Gastroesophageal sphincter (tissue), 3 donors: ENCODE measurements around the gene HTRA3.

Experiments used
- EP300 ChIP-seq: sonication (generic); formaldehyde crosslinking; IDR thresholded peaks from one replicate; pipeline ENCODE4 v1.6.1; 2017; ENCODE audit warnings: antibody characterized with exemption, mild to moderate bottlenecking
- TF ChIP-seq, protein P1 (sequence below), 4 experiments: fragments of 200-600 bp in 2 of 4; fragments of 450-650 bp in 2 of 4; sonication (generic) in 1 of 4; IDR thresholded peaks; one replicate each; pipeline ENCODE4 v1.5.1; 2017 to 2019; ENCODE audit warnings: antibody characterized with exemption in 4 of 4, mild to moderate bottlenecking in 2 of 4, moderate library complexity in 2 of 4

DNA sequence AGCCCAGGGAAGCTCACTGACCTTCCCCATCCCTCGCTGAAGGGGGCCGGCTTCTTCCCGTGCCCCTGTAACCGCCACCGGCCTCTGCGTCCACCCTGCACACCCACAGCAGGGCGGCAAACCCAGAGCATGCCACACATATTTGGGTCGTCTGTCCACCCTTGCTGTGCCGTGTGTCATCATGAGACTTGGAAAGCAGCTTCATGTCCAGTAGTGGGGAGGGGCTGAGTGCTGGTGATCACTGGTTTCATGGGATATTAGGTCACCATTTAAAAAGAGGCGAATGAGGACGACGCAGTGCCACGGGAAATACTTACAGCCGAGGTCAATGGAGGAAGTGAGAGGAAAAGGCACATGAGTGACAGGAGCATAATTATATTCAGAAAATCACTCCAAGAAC, 74.8 kb downstream of the HTRA3 start:
- TF ChIP-seq, protein P1, sequence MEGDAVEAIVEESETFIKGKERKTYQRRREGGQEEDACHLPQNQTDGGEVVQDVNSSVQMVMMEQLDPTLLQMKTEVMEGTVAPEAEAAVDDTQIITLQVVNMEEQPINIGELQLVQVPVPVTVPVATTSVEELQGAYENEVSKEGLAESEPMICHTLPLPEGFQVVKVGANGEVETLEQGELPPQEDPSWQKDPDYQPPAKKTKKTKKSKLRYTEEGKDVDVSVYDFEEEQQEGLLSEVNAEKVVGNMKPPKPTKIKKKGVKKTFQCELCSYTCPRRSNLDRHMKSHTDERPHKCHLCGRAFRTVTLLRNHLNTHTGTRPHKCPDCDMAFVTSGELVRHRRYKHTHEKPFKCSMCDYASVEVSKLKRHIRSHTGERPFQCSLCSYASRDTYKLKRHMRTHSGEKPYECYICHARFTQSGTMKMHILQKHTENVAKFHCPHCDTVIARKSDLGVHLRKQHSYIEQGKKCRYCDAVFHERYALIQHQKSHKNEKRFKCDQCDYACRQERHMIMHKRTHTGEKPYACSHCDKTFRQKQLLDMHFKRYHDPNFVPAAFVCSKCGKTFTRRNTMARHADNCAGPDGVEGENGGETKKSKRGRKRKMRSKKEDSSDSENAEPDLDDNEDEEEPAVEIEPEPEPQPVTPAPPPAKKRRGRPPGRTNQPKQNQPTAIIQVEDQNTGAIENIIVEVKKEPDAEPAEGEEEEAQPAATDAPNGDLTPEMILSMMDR (IDR thresholded peaks at IDR 0.05), result no peak
- TF ChIP-seq EP300, result no peak
